Measurements from ENCODE around the gene MRM3.
"Not testable (repeated sequence)": the region's sequence is repeated elsewhere in the genome, so short reads cannot be mapped to it uniquely, and the experiment has no call there.

MRM3 gene

GRCh38 chr17:752620-753219 is 29.4 kb upstream of the MRM3 start:
- TF ChIP-seq ELF4 (IDR thresholded peaks at IDR 0.05) (no peak), LEF1 (IDR thresholded peaks at IDR 0.05; ENCODE audit: borderline replicate concordance) (no peak), FOXK2 (IDR thresholded peaks at IDR 0.05) (no peak), SP1 (IDR thresholded peaks at IDR 0.05) (no peak), SUZ12 (IDR thresholded peaks at IDR 0.05) (no peak), L3MBTL2 (conservative IDR thresholded peaks at IDR 0.05) (peak; percentile 73), HDGF (IDR thresholded peaks at IDR 0.05; ENCODE audit: borderline replicate concordance) (no peak)
- DNase-seq (ENCODE audit: extremely low spot score): peak; percentile 53
- ChIA-PET POLR2A (interaction anchor here (0.7 to 2.4 kb wide), 2 partner anchors 14 to 29 kb away, joined by 4 to 7 read pairs; partner anchors contain the start of genes GLOD4 and MRM3), CTCF (interaction anchor here (0.6 kb wide), 1 partner anchor 13 kb away, joined by 3 read pairs; no protein-coding TSS in a partner anchor)

- POLR2A ChIA-PET: interaction anchor here (1.1 kb wide), 1 partner anchor 28 kb away, joined by 4 read pairs; the partner anchor contains the start of gene GLOD4
- CTCF ChIA-PET: no interaction called here
- no peak for DNase-seq (ENCODE audit: extremely low spot score)
- TF ChIP-seq PKNOX1 (IDR thresholded peaks at IDR 0.05): peak; percentile 74
- TF ChIP-seq BHLHE40 (IDR thresholded peaks at IDR 0.05; ENCODE audit: borderline replicate concordance): no peak
- no peak for TF ChIP-seq HDGF (IDR thresholded peaks at IDR 0.05; ENCODE audit: borderline replicate concordance)
- no peak for TF ChIP-seq L3MBTL2 (conservative IDR thresholded peaks at IDR 0.05)
Observed at GRCh38 chr17:753418-753817, 28.7 kb upstream of the MRM3 start.

- DNase-seq (ENCODE audit: extremely low spot score); CTCF ChIA-PET: not testable (repeated sequence)
- POLR2A ChIA-PET: interaction anchor here (1.1 kb wide), 1 partner anchor 26 kb away, joined by 3 read pairs; the partner anchor contains the start of gene GLOD4
Observed at GRCh38 chr17:755319-755961, 26.7 kb upstream of the MRM3 start.

DNA sequence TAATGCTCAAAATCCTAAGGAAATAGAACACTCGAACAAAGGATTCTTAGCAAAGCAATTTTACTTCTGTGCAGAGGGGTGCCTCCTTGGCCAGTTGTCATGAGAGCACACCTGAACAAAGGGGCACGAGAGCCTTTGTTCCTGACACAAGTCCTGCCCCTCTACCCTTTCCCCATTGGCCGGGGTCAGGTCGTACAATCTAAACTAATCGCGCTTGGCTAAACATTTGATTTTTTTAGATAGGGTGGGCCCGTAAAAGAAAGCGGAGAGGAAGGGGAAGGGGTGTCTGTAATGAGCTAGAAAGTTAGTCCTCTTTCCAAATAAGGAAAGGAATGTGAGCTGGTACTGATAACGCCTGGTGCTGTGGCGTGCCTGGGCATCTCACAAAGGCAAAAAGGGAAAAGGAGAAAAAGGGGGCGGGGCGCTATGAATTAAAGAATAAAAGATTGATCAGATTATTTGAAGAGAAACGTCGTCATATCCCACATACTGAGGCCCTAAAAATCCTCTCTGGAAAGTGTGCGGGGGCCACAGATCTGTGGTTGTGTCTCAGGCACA is 26.1 kb upstream of the MRM3 start:
- CTCF ChIA-PET; POLR2A ChIA-PET; DNase-seq (ENCODE audit: extremely low spot score): not testable (repeated sequence)

DNA sequence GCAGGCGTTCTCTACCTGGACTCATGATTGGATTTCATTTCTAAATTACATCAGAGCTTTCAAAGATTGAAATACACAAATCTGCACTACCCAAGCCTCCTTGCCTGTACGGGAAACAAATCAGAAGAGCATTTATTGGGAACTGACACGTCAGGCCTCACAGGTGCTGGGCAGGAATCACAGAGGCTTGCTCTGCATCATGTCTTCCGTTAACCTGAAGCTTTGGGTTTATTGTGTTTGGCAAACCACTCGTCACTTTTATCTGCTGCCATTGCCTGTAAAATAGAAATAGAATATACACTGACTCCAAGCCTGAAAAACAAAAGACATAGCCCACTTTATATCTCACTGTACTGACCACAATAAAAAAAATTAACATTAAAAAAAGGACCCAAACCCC is 22.2 kb upstream of the MRM3 start:
- ChIA-PET POLR2A (no interaction called here), CTCF (no interaction called here)
- no peak for TF ChIP-seq CTBP1 (IDR thresholded peaks at IDR 0.05; ENCODE audit: borderline replicate concordance)
- TF ChIP-seq TARDBP (IDR thresholded peaks at IDR 0.05): no peak
- TF ChIP-seq FOXK2 (IDR thresholded peaks at IDR 0.05): no peak
- no peak for TF ChIP-seq FOXA1 (IDR thresholded peaks at IDR 0.05)
- no peak for TF ChIP-seq PKNOX1 (IDR thresholded peaks at IDR 0.05)
- TF ChIP-seq L3MBTL2 (conservative IDR thresholded peaks at IDR 0.05): no peak
- no peak for TF ChIP-seq SP1 (IDR thresholded peaks at IDR 0.05)
- TF ChIP-seq ARNT (IDR thresholded peaks at IDR 0.05): no peak
- TF ChIP-seq SUZ12 (IDR thresholded peaks at IDR 0.05): no peak
- no peak for TF ChIP-seq HDGF (IDR thresholded peaks at IDR 0.05; ENCODE audit: borderline replicate concordance)
- no peak for TF ChIP-seq FOXM1 (IDR thresholded peaks at IDR 0.05; ENCODE audit: borderline replicate concordance)
- TF ChIP-seq ELF4 (IDR thresholded peaks at IDR 0.05): no peak
- TF ChIP-seq LEF1 (IDR thresholded peaks at IDR 0.05; ENCODE audit: borderline replicate concordance): no peak
- no peak for TF ChIP-seq ZNF384 (IDR thresholded peaks at IDR 0.05)
- no peak for TF ChIP-seq BHLHE40 (IDR thresholded peaks at IDR 0.05; ENCODE audit: borderline replicate concordance)
- DNase-seq (ENCODE audit: extremely low spot score): no peak

DNA sequence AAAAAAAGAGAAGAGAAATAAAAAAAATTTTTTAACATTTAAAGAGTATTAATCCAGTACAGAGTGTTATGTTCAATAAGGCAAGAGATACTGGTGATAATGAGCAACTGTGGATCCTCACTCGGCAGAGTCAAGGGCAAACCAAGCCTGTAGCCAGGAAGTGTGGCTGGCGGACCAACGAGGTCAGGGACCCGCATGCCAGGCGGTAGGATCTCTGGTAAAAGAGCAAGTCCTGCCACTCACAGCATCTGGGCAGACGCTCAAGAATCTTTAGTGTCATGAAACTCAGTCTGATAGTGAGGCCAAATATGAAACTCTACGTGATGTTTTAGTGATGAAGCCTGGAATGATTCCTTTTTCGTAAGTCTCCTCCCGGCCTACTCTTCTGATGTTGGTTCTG is 21.8 kb upstream of the MRM3 start:
- ChIA-PET POLR2A (no interaction called here), CTCF (no interaction called here)
- DNase-seq (ENCODE audit: extremely low spot score): no peak
- TF ChIP-seq L3MBTL2 (conservative IDR thresholded peaks at IDR 0.05): no peak
- no peak for TF ChIP-seq LEF1 (IDR thresholded peaks at IDR 0.05; ENCODE audit: borderline replicate concordance)
- TF ChIP-seq FOXM1 (IDR thresholded peaks at IDR 0.05; ENCODE audit: borderline replicate concordance): no peak
- no peak for TF ChIP-seq CTBP1 (IDR thresholded peaks at IDR 0.05; ENCODE audit: borderline replicate concordance)
- no peak for TF ChIP-seq NFRKB (IDR thresholded peaks at IDR 0.05)
- TF ChIP-seq PKNOX1 (IDR thresholded peaks at IDR 0.05): no peak
- no peak for TF ChIP-seq SUZ12 (IDR thresholded peaks at IDR 0.05)
- no peak for TF ChIP-seq HDGF (IDR thresholded peaks at IDR 0.05; ENCODE audit: borderline replicate concordance)
- no peak for TF ChIP-seq BHLHE40 (IDR thresholded peaks at IDR 0.05; ENCODE audit: borderline replicate concordance)
- TF ChIP-seq ELF4 (IDR thresholded peaks at IDR 0.05): no peak
- TF ChIP-seq ZNF384 (IDR thresholded peaks at IDR 0.05): no peak
- TF ChIP-seq FOXA1 (IDR thresholded peaks at IDR 0.05): no peak
- TF ChIP-seq SP1 (IDR thresholded peaks at IDR 0.05): no peak
- no peak for TF ChIP-seq ARNT (IDR thresholded peaks at IDR 0.05)
- TF ChIP-seq FOXK2 (IDR thresholded peaks at IDR 0.05): no peak
- TF ChIP-seq TARDBP (IDR thresholded peaks at IDR 0.05): no peak
